K562 (cell line): Measurements from ENCODE around the gene OR5AC2. TPM values are rescaled to one million over a fixed set of nuclear protein-coding genes. Genes with fewer than 3 reads are reported as not detected.

Experiments used
- ATAC-seq: fragments of 200-7000 bp; cut with Tn5 transposase; 3 replicates; pipeline ENCODE4 v1.9.1; 2020; ENCODE audit warnings: moderate library complexity
- BruUV-seq: library from RNA; stranded (reverse); fragments of 400-500 nt; replicated peaks from 2 replicates; lab custom pipeline; 2021; lab: Mats Ljungman, UMichigan
- CTCF ChIA-PET: fragments of 300-600 bp; formaldehyde crosslinking; extraction: SDS; loops from one replicate; lab custom pipeline; 2021; ENCODE audit warnings: low intra/inter-chr PET ratio; lab: Yijun Ruan, JAX
- POLR2A ChIA-PET: fragments of 300-600, 350-650 bp; sonication (Branson Sonifier 250); formaldehyde crosslinking; extraction: SDS; loops from one replicate; lab custom pipeline; 2021; ENCODE audit warnings: antibody characterized with exemption, inconsistent platforms; lab: Yijun Ruan, JAX
- DNase-seq, 4 experiments: peaks; one replicate each; pipeline versions ENCODE4 v3.0.0 to v3.0.0-alpha.2; 2011 to 2018; ENCODE audit warnings: low spot score in 3 of 4, mixed read lengths in 3 of 4; ENCODE audit errors: extremely low read depth in 1 of 4
- FAIRE-seq: peaks from 2 replicates; lab custom pipeline; 2011; peaks lifted over from hg19 to GRCh38; lab: Jason Lieb, UNC
- H2AFZ ChIP-seq: 2 replicates; pipeline ENCODE4 v1.6.0; 2011; ENCODE audit warnings: low read depth, low read length, control low read depth, inconsistent platforms
- H3K27ac ChIP-seq: fragments of 200-600 bp; 3 replicates; pipeline ENCODE4 v1.8.0; 2011; ENCODE audit warnings: low read depth, mild to moderate bottlenecking, control low read depth, inconsistent platforms, low read length, moderate library complexity, mixed read lengths; ENCODE audit errors: extremely low read depth
- H3K27me3 ChIP-seq, 2 experiments: fragments of 300-600 bp in 1 of 2; 2 replicates in 1 of 2; 3 replicates in 1 of 2; pipeline versions ENCODE4 v1.6.0 to v1.8.0; 2011; ENCODE audit warnings: inconsistent platforms in 2 of 2, low read length in 2 of 2, mild to moderate bottlenecking in 1 of 2, mixed read lengths in 1 of 2, moderate library complexity in 1 of 2; ENCODE audit not compliant: control insufficient read depth in 2 of 2, insufficient read depth in 2 of 2
- H3K36me3 ChIP-seq: fragments of 300-600 bp; 3 replicates; pipeline ENCODE4 v1.8.0; 2011; ENCODE audit warnings: mild to moderate bottlenecking, low read length, inconsistent platforms; ENCODE audit not compliant: control insufficient read depth, insufficient read depth
- H3K4me1 ChIP-seq, 2 experiments: fragments of 200-600 bp in 1 of 2; replicated peaks in 1 of 2; 2 replicates in 1 of 2; 3 replicates in 1 of 2; pipeline versions ENCODE4 v1.5.1 to v1.8.0; 2011; ENCODE audit warnings: inconsistent platforms in 2 of 2, low read length in 2 of 2, mild to moderate bottlenecking in 1 of 2, mixed read lengths in 1 of 2, moderate library complexity in 1 of 2; ENCODE audit not compliant: control insufficient read depth in 2 of 2, insufficient read depth in 2 of 2
- H3K4me2 ChIP-seq: 2 replicates; pipeline ENCODE4 v1.6.1; 2011; ENCODE audit warnings: low read length, control low read depth, inconsistent platforms, mixed read lengths; ENCODE audit not compliant: insufficient read depth
- H3K4me3 ChIP-seq: fragments of 200-600 bp; sonication (generic), shearing (Covaris generic); 2 replicates; pipeline ENCODE4 v1.5.1; 2016; ENCODE audit warnings: control low read depth, inconsistent platforms
- H3K79me2 ChIP-seq: fragments of 200-600 bp; 3 replicates; pipeline ENCODE4 v1.8.0; 2011; ENCODE audit warnings: low read length, inconsistent platforms; ENCODE audit not compliant: control insufficient read depth, insufficient read depth
- H3K9ac ChIP-seq, 2 experiments: 2 replicates each; pipeline versions ENCODE4 v1.6.0 to v1.6.1; 2011; ENCODE audit warnings: low read depth in 2 of 2, low read length in 2 of 2, control low read depth in 1 of 2, inconsistent platforms in 1 of 2, mild to moderate bottlenecking in 1 of 2, mixed read lengths in 1 of 2; ENCODE audit not compliant: insufficient read depth in 1 of 2
- H3K9me1 ChIP-seq: one replicate; pipeline ENCODE4 v1.6.0; 2011; ENCODE audit warnings: inconsistent platforms, mild to moderate bottlenecking, low read length, moderate library complexity; ENCODE audit not compliant: control insufficient read depth, insufficient read depth
- H3K9me3 ChIP-seq: replicated peaks from 2 replicates; pipeline ENCODE4 v1.5.1; 2011; ENCODE audit warnings: low read depth, low read length, inconsistent platforms; ENCODE audit not compliant: control insufficient read depth, insufficient read depth
- H4K20me1 ChIP-seq: replicated peaks from 2 replicates; pipeline ENCODE4 v1.6.1; 2011; ENCODE audit warnings: low read length, inconsistent platforms, mixed read lengths; ENCODE audit not compliant: control insufficient read depth, insufficient read depth
- BCOR ChIP-seq: fragments of 450-650 bp; IDR thresholded peaks from 2 replicates; pipeline ENCODE4 v1.6.1; 2016
- BRF1 ChIP-seq: IDR thresholded peaks from 3 replicates; pipeline ENCODE4 v1.6.1; 2011; ENCODE audit warnings: borderline replicate concordance, mild to moderate bottlenecking; ENCODE audit not compliant: insufficient read length; ENCODE audit errors: extremely low read depth
- ESRRA ChIP-seq: fragments of 450-650 bp; IDR thresholded peaks from 2 replicates; pipeline ENCODE4 v1.6.1; 2014; ENCODE audit warnings: low read depth, mild to moderate bottlenecking, moderate library complexity, borderline replicate concordance
- FOXK2 ChIP-seq, 2 experiments: fragments of 450-650 bp; IDR thresholded peaks in 1 of 2; conservative IDR thresholded peaks in 1 of 2; 2 replicates each; pipeline ENCODE4 v1.6.1; 2016; ENCODE audit warnings: low read depth in 2 of 2, mild to moderate bottlenecking in 1 of 2
- HDGF ChIP-seq: fragments of 450-650 bp; IDR thresholded peaks from 2 replicates; pipeline ENCODE4 v1.6.1; 2016
- LEF1 ChIP-seq: fragments of 450-650 bp; IDR thresholded peaks from 2 replicates; pipeline ENCODE4 v1.6.1; 2016; ENCODE audit warnings: mild to moderate bottlenecking
- MAFG ChIP-seq: fragments of 450-650 bp; conservative IDR thresholded peaks from 2 replicates; pipeline ENCODE4 v1.6.1; 2016; ENCODE audit warnings: missing genetic modification characterization, missing compliant biosample characterization
- MCM3 ChIP-seq: fragments of 450-650 bp; IDR thresholded peaks from 2 replicates; pipeline ENCODE4 v1.6.1; 2016
- MIER1 ChIP-seq: fragments of 450-650 bp; IDR thresholded peaks from 2 replicates; pipeline ENCODE4 v1.6.1; 2016; ENCODE audit warnings: antibody characterized with exemption, mild to moderate bottlenecking, low read depth
- TFAP4 ChIP-seq: sonication (generic); formaldehyde crosslinking; IDR thresholded peaks from 2 replicates; pipeline ENCODE4 v1.8.0; 2022; ENCODE audit warnings: missing genetic modification reagents, mild to moderate bottlenecking, moderate library complexity, borderline replicate concordance
- ZBTB12 ChIP-seq: fragments of 250-450 bp; sonication (Bioruptor Pico); IDR thresholded peaks from 2 replicates; pipeline ENCODE4 v1.4.0; 2020
- ZBTB33 ChIP-seq: sonication (generic); formaldehyde crosslinking; IDR thresholded peaks from 2 replicates; pipeline ENCODE4 v1.8.1; 2023; ENCODE audit warnings: mild to moderate bottlenecking, missing genetic modification reagents
- WGBS: fragments of 100-300 bp; shearing (Covaris generic); methylation state at CpG from one replicate; pipeline ENCODE4 v1.1.6; 2016; ENCODE audit warnings: low coverage, mixed read lengths; ENCODE audit not compliant: insufficient coverage; ENCODE audit errors: missing lambda C conversion rate; 5-methylcytosine and 5-hydroxymethylcytosine counted together
- in situ Hi-C: fragments of 300-500 bp; cut with MboI; formaldehyde crosslinking; loops from 4 replicates; pipeline ENCODE4 v1.15.0; 2018; ENCODE audit warnings: inconsistent platforms, mixed read lengths
- intact Hi-C: fragments of 100-400 bp; cut with micrococcal nuclease; formaldehyde crosslinking; loops from 2 replicates; pipeline ENCODE4 v1.14.2; 2022
- polyA plus RNA-seq, 8 experiments: library from polyadenylated mRNA; depleted of rRNA in 4 of 8; stranded (reverse) in 5 of 8; unstranded in 3 of 8; fragments of >200 nt; fragmentation: Nextera tagmentation in 2 of 8; fragmentation: Illumina TruSeq in 1 of 8; extraction: Ambion mirVana in 2 of 8; extraction: Trizol in 1 of 8; gene quantifications; 2 replicates each; pipeline versions ENCODE4 v1.2.1 to v1.2.3, GENCODE V29; 2011 to 2014; ENCODE audit warnings: inconsistent platforms in 1 of 8, missing spikeins in 1 of 8
- total RNA-seq, 7 experiments: library from RNA; depleted of rRNA in 6 of 7; stranded (reverse); fragments of >200 nt in 6 of 7; fragmentation: Illumina TruSeq in 2 of 7; extraction: Trizol in 2 of 7; gene quantifications; 2 replicates each; pipeline versions ENCODE4 v1.2.1 to v1.2.3, GENCODE V29; 2011 to 2021; ENCODE audit warnings: low replicate concordance in 1 of 7
- TF ChIP-seq, protein P1 (sequence below): fragments of 250-450 bp; sonication (Bioruptor Pico); IDR thresholded peaks from 2 replicates; pipeline ENCODE4 v1.8.0; 2022; ENCODE audit warnings: moderate library complexity, mild to moderate bottlenecking, inconsistent platforms
- TF ChIP-seq, protein P2 (sequence below): fragments of 250-450 bp; sonication (Bioruptor Pico); IDR thresholded peaks from 2 replicates; pipeline ENCODE4 v1.5.0; 2022; ENCODE audit warnings: mild to moderate bottlenecking

Gene OR5AC2
- total and polyA plus RNA-seq, 9 of the 15 experiments (the other 6 are each of a cell fraction or from before 2014, with no cell fraction given): not detected

GRCh38 chr3:98099848-98100247 is 12.9 kb downstream of the OR5AC2 start (continued):
- TF ChIP-seq MIER1 (no peak), MCM3 (no peak)
- TF ChIP-seq, protein P1, sequence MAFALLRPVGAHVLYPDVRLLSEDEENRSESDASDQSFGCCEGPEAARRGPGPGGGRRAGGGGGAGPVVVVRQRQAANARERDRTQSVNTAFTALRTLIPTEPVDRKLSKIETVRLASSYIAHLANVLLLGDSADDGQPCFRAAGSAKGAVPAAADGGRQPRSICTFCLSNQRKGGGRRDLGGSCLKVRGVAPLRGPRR (CRISPR knock-in tag): no peak

DNA sequence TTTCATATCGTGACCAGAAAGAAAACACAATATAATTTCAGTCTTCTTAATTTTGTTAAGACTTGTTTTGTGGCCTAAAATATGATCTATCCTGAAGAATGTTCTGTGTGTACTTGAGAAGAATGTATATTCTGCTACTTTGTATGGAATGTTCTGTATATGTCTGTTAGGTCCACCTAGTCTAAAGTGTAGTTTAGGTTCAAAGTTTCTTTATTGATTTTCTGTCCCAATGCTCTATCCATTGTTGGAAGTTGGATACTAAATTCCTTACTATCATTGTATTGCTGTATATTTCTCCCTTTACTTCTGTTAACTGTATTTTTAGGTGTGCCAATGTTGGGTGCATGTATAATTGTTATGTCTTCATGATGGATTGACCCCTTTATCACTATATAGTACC is 21.2 kb downstream of the OR5AC2 start:
- in situ Hi-C loops: no loop called here
- 0% methylated on average over 1 of the region's 1 CpG for WGBS
- Histone ChIP-seq H3K36me3 (no peaks in the 10 kb centered on the region), H3K4me2 (no peak overlapping the region), H3K27ac (no peak overlapping the region), H2AFZ (no peak overlapping the region), H3K9ac (no peak overlapping the region), H3K9me1 (no peaks in the 10 kb centered on the region), H3K79me2 (no peaks in the 10 kb centered on the region), H3K4me1 (no peaks in the 10 kb centered on the region), H3K27me3 (no peaks in the 10 kb centered on the region), H3K4me3 (no peak overlapping the region), H4K20me1 (no peaks in the 10 kb centered on the region), H3K9me3 (no peaks in the 10 kb centered on the region)
- TF ChIP-seq FOXK2 (conservative IDR thresholded peaks at IDR 0.05 in 1 of 2, IDR thresholded peaks at IDR 0.05 in 1 of 2; ENCODE audit: low read depth in 2 of 2) (no peak), TFAP4 (CRISPR knock-in tag) (no peak), MAFG (no peak), HDGF (no peak), LEF1 (no peak), ZBTB33 (CRISPR knock-in tag) (no peak), ESRRA (no peak), BCOR (no peak), ZBTB12 (CRISPR knock-in tag) (no peak), BRF1 (no peak)
- TF ChIP-seq, protein P2, sequence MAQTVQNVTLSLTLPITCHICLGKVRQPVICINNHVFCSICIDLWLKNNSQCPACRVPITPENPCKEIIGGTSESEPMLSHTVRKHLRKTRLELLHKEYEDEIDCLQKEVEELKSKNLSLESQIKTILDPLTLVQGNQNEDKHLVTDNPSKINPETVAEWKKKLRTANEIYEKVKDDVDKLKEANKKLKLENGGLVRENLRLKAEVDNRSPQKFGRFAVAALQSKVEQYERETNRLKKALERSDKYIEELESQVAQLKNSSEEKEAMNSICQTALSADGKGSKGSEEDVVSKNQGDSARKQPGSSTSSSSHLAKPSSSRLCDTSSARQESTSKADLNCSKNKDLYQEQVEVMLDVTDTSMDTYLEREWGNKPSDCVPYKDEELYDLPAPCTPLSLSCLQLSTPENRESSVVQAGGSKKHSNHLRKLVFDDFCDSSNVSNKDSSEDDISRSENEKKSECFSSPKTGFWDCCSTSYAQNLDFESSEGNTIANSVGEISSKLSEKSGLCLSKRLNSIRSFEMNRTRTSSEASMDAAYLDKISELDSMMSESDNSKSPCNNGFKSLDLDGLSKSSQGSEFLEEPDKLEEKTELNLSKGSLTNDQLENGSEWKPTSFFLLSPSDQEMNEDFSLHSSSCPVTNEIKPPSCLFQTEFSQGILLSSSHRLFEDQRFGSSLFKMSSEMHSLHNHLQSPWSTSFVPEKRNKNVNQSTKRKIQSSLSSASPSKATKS (CRISPR knock-in tag): no peak
- no peak for FAIRE-seq
- DNase-seq: no peak
- no TSS peak for BruUV-seq
- ATAC-seq: no peak
- ChIA-PET CTCF (no interaction called here), POLR2A (no interaction called here)
- intact Hi-C loops: no loop called here
